WTC11 (cell line): ENCODE measurements around the gene CBX1. TPM values are rescaled to one million over a fixed set of nuclear protein-coding genes. Genes with fewer than 3 reads are reported as not detected.
A peak's percentile ranks its signal among the peaks of the same experiment; 100 is the strongest.

Experiments
- CREB1 ChIP-seq: sonication (generic); formaldehyde crosslinking; IDR thresholded peaks from 2 replicates; pipeline ENCODE4 v1.8.0; 2023; ENCODE audit warnings: mild to moderate bottlenecking, missing genetic modification reagents
- FOXJ3 ChIP-seq: sonication (generic); formaldehyde crosslinking; IDR thresholded peaks from 2 replicates; pipeline ENCODE4 v1.9.0; 2021; ENCODE audit warnings: missing genetic modification reagents, mild to moderate bottlenecking, borderline replicate concordance
- FOXP1 ChIP-seq: sonication (generic); formaldehyde crosslinking; IDR thresholded peaks from 2 replicates; pipeline ENCODE4 v1.8.0; 2022; ENCODE audit warnings: missing genetic modification reagents, mild to moderate bottlenecking, moderate library complexity, borderline replicate concordance
- HMGA2 ChIP-seq: fragments of 250-450 bp; sonication (Bioruptor Pico); IDR thresholded peaks from 2 replicates; pipeline ENCODE4 v1.4.0; 2021; ENCODE audit warnings: mild to moderate bottlenecking, moderate library complexity
- JAZF1 ChIP-seq: fragments of 250-450 bp; sonication (Bioruptor Pico); IDR thresholded peaks from 2 replicates; pipeline ENCODE4 v1.9.0; 2021; ENCODE audit warnings: moderate library complexity, mild to moderate bottlenecking, inconsistent platforms
- JUN ChIP-seq: sonication (generic); formaldehyde crosslinking; IDR thresholded peaks from 2 replicates; pipeline ENCODE4 v1.8.0; 2023; ENCODE audit warnings: mild to moderate bottlenecking, missing genetic modification reagents
- NFE2L1 ChIP-seq: sonication (generic); formaldehyde crosslinking; IDR thresholded peaks from 2 replicates; pipeline ENCODE4 v1.8.1; 2023; ENCODE audit warnings: missing genetic modification reagents
- NFYB ChIP-seq: sonication (generic); formaldehyde crosslinking; conservative IDR thresholded peaks from 2 replicates; pipeline ENCODE4 v1.8.0; 2022; ENCODE audit warnings: low read depth, missing genetic modification reagents
- PRRX2 ChIP-seq: fragments of 250-450 bp; sonication (Bioruptor Pico); IDR thresholded peaks from 2 replicates; pipeline ENCODE4 v1.8.0; 2021; ENCODE audit warnings: mild to moderate bottlenecking
- RORB ChIP-seq: fragments of 250-450 bp; sonication (Bioruptor Pico); IDR thresholded peaks from 2 replicates; pipeline ENCODE4 v1.9.0; 2021; ENCODE audit warnings: mild to moderate bottlenecking
- SMAD4 ChIP-seq: sonication (generic); formaldehyde crosslinking; IDR thresholded peaks from 2 replicates; pipeline ENCODE4 v1.8.0; 2022; ENCODE audit warnings: mild to moderate bottlenecking, missing genetic modification reagents
- TEAD1 ChIP-seq: sonication (generic); formaldehyde crosslinking; IDR thresholded peaks from 2 replicates; pipeline ENCODE4 v1.8.0; 2022; ENCODE audit warnings: mild to moderate bottlenecking, missing genetic modification reagents
- TEAD4 ChIP-seq: sonication (generic); formaldehyde crosslinking; IDR thresholded peaks from 2 replicates; pipeline ENCODE4 v1.8.0; 2022; ENCODE audit warnings: mild to moderate bottlenecking, missing genetic modification reagents
- ZNF121 ChIP-seq: sonication (generic); formaldehyde crosslinking; IDR thresholded peaks from 2 replicates; pipeline ENCODE4 v1.8.0; 2023; ENCODE audit warnings: missing genetic modification reagents
- ZNF671 ChIP-seq: fragments of 250-450 bp; sonication (Bioruptor Pico); IDR thresholded peaks from 2 replicates; pipeline ENCODE4 v1.8.0; 2021; ENCODE audit warnings: mild to moderate bottlenecking
- total RNA-seq: library from RNA; stranded (reverse); gene quantifications from 3 replicates; pipeline ENCODE4 v1.2.3, GENCODE V29; 2021
- TF ChIP-seq, protein P1 (sequence below): fragments of 250-450 bp; sonication (Bioruptor Pico); IDR thresholded peaks from 2 replicates; pipeline ENCODE4 v1.8.0; 2021; ENCODE audit warnings: mild to moderate bottlenecking
- TF ChIP-seq, protein P2 (sequence below): sonication (generic); formaldehyde crosslinking; IDR thresholded peaks from 2 replicates; pipeline ENCODE4 v1.8.1; 2022; ENCODE audit warnings: mild to moderate bottlenecking, moderate library complexity, missing genetic modification reagents
- TF ChIP-seq, protein P3 (sequence below): sonication (generic); formaldehyde crosslinking; IDR thresholded peaks from 2 replicates; pipeline ENCODE4 v1.8.0; 2022; ENCODE audit warnings: mild to moderate bottlenecking, missing genetic modification reagents
- TF ChIP-seq, protein P4 (sequence below): sonication (generic); formaldehyde crosslinking; IDR thresholded peaks from 2 replicates; pipeline ENCODE4 v1.8.0; 2022; ENCODE audit warnings: mild to moderate bottlenecking, missing genetic modification reagents
- TF ChIP-seq, protein P5 (sequence below): sonication (generic); formaldehyde crosslinking; IDR thresholded peaks from 2 replicates; pipeline ENCODE4 v1.8.0; 2022; ENCODE audit warnings: mild to moderate bottlenecking, missing genetic modification reagents
- TF ChIP-seq, protein P6 (sequence below): sonication (generic); formaldehyde crosslinking; IDR thresholded peaks from 2 replicates; pipeline ENCODE4 v1.8.0; 2022; ENCODE audit warnings: mild to moderate bottlenecking, missing genetic modification reagents
- TF ChIP-seq, protein P7 (sequence below): sonication (generic); formaldehyde crosslinking; IDR thresholded peaks from 2 replicates; pipeline ENCODE4 v1.8.1; 2023; ENCODE audit warnings: mild to moderate bottlenecking, missing genetic modification reagents, moderate library complexity
- TF ChIP-seq, protein P8 (sequence below): sonication (generic); formaldehyde crosslinking; IDR thresholded peaks from 2 replicates; pipeline ENCODE4 v1.8.0; 2022; ENCODE audit warnings: missing genetic modification reagents
- TF ChIP-seq, protein P9 (sequence below): sonication (generic); formaldehyde crosslinking; IDR thresholded peaks from 2 replicates; pipeline ENCODE4 v1.8.0; 2023; ENCODE audit warnings: missing genetic modification reagents, mild to moderate bottlenecking, borderline replicate concordance

The CBX1 gene
- total RNA-seq, 1 experiment from 2014 or later: 162 TPM

DNA sequence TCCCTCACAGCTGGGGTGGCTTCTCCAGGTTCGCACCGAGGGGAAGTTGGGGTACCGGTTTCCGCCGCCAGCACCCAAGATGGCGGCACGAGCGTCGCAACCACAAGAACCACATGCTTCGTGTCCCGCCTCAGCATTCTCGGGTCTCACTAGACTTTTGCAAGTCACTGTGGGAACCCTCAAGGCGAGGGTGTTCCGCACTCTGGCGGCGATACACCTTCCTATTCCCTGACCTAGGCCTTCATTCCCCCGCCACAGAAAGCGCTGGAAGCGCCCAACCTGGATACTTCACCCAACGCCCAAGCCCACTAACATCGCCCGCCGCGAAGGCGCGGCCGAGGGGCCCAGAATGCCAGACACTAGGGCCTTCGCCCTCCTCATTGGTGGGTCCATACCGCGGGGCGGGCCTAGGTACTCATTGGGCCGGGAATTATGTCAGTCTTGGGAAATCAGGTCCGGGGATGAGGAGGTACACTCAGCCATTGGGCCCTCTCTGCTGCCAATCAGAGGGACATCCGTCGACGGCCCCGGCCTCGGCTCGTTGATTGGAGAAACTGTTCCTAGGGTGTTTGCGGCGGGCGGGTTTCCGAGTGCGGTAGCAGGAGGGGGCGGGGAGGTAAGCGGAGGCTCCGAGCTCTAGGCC, 53.4 kb downstream of the CBX1 start, which contains the start of gene NFE2L1 (continued):
- TF ChIP-seq, protein P1, sequence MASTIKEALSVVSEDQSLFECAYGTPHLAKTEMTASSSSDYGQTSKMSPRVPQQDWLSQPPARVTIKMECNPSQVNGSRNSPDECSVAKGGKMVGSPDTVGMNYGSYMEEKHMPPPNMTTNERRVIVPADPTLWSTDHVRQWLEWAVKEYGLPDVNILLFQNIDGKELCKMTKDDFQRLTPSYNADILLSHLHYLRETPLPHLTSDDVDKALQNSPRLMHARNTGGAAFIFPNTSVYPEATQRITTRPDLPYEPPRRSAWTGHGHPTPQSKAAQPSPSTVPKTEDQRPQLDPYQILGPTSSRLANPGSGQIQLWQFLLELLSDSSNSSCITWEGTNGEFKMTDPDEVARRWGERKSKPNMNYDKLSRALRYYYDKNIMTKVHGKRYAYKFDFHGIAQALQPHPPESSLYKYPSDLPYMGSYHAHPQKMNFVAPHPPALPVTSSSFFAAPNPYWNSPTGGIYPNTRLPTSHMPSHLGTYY (CRISPR knock-in tag): 0 out of 2 replicates have a peak, but pooled peaks have one; percentile 10
- TF ChIP-seq, protein P2, sequence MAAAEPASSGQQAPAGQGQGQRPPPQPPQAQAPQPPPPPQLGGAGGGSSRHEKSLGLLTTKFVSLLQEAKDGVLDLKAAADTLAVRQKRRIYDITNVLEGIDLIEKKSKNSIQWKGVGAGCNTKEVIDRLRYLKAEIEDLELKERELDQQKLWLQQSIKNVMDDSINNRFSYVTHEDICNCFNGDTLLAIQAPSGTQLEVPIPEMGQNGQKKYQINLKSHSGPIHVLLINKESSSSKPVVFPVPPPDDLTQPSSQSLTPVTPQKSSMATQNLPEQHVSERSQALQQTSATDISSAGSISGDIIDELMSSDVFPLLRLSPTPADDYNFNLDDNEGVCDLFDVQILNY (CRISPR knock-in tag): peak; percentile 77; the same call in 1 of the 2 replicates
- TF ChIP-seq RORB (CRISPR knock-in tag) (no peak), FOXJ3 (CRISPR knock-in tag) (no peak), HMGA2 (CRISPR knock-in tag) (0 out of 2 replicates have a peak, but pooled peaks have one; percentile 21), NFYB (CRISPR knock-in tag) (peak; percentile 97), FOXP1 (peak; percentile 90), ZNF671 (CRISPR knock-in tag) (no peak), NFE2L1 (CRISPR knock-in tag) (peak; percentile 93), TEAD4 (CRISPR knock-in tag) (0 out of 2 replicates have a peak, but pooled peaks have one; percentile 50), ZNF121 (CRISPR knock-in tag) (0 out of 2 replicates have a peak, but pooled peaks have one; percentile 63), CREB1 (CRISPR knock-in tag) (peak; percentile 71; the same call in 1 of the 2 replicates), JUN (peak; percentile 83; the same call in 1 of the 2 replicates), JAZF1 (CRISPR knock-in tag) (no peak), SMAD4 (CRISPR knock-in tag) (peak; percentile 37; the same call in 1 of the 2 replicates), PRRX2 (no peak), TEAD1 (peak; percentile 62; the same call in 1 of the 2 replicates)
- TF ChIP-seq, protein P3, sequence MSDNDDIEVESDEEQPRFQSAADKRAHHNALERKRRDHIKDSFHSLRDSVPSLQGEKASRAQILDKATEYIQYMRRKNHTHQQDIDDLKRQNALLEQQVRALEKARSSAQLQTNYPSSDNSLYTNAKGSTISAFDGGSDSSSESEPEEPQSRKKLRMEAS (CRISPR knock-in tag): peak; percentile 97
- TF ChIP-seq, protein P4, sequence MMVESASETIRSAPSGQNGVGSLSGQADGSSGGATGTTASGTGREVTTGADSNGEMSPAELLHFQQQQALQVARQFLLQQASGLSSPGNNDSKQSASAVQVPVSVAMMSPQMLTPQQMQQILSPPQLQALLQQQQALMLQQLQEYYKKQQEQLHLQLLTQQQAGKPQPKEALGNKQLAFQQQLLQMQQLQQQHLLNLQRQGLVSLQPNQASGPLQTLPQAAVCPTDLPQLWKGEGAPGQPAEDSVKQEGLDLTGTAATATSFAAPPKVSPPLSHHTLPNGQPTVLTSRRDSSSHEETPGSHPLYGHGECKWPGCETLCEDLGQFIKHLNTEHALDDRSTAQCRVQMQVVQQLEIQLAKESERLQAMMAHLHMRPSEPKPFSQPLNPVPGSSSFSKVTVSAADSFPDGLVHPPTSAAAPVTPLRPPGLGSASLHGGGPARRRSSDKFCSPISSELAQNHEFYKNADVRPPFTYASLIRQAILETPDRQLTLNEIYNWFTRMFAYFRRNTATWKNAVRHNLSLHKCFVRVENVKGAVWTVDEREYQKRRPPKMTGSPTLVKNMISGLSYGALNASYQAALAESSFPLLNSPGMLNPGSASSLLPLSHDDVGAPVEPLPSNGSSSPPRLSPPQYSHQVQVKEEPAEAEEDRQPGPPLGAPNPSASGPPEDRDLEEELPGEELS (CRISPR knock-in tag): peak; percentile 88
- TF ChIP-seq, protein P5, sequence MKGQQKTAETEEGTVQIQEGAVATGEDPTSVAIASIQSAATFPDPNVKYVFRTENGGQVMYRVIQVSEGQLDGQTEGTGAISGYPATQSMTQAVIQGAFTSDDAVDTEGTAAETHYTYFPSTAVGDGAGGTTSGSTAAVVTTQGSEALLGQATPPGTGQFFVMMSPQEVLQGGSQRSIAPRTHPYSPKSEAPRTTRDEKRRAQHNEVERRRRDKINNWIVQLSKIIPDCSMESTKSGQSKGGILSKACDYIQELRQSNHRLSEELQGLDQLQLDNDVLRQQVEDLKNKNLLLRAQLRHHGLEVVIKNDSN: peak; percentile 86
- TF ChIP-seq, protein P6, sequence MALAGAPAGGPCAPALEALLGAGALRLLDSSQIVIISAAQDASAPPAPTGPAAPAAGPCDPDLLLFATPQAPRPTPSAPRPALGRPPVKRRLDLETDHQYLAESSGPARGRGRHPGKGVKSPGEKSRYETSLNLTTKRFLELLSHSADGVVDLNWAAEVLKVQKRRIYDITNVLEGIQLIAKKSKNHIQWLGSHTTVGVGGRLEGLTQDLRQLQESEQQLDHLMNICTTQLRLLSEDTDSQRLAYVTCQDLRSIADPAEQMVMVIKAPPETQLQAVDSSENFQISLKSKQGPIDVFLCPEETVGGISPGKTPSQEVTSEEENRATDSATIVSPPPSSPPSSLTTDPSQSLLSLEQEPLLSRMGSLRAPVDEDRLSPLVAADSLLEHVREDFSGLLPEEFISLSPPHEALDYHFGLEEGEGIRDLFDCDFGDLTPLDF (CRISPR knock-in tag): 0 out of 2 replicates have a peak, but pooled peaks have one; percentile 67
- TF ChIP-seq, protein P7, sequence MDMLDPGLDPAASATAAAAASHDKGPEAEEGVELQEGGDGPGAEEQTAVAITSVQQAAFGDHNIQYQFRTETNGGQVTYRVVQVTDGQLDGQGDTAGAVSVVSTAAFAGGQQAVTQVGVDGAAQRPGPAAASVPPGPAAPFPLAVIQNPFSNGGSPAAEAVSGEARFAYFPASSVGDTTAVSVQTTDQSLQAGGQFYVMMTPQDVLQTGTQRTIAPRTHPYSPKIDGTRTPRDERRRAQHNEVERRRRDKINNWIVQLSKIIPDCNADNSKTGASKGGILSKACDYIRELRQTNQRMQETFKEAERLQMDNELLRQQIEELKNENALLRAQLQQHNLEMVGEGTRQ (CRISPR knock-in tag): peak; percentile 86
- TF ChIP-seq, protein P8, sequence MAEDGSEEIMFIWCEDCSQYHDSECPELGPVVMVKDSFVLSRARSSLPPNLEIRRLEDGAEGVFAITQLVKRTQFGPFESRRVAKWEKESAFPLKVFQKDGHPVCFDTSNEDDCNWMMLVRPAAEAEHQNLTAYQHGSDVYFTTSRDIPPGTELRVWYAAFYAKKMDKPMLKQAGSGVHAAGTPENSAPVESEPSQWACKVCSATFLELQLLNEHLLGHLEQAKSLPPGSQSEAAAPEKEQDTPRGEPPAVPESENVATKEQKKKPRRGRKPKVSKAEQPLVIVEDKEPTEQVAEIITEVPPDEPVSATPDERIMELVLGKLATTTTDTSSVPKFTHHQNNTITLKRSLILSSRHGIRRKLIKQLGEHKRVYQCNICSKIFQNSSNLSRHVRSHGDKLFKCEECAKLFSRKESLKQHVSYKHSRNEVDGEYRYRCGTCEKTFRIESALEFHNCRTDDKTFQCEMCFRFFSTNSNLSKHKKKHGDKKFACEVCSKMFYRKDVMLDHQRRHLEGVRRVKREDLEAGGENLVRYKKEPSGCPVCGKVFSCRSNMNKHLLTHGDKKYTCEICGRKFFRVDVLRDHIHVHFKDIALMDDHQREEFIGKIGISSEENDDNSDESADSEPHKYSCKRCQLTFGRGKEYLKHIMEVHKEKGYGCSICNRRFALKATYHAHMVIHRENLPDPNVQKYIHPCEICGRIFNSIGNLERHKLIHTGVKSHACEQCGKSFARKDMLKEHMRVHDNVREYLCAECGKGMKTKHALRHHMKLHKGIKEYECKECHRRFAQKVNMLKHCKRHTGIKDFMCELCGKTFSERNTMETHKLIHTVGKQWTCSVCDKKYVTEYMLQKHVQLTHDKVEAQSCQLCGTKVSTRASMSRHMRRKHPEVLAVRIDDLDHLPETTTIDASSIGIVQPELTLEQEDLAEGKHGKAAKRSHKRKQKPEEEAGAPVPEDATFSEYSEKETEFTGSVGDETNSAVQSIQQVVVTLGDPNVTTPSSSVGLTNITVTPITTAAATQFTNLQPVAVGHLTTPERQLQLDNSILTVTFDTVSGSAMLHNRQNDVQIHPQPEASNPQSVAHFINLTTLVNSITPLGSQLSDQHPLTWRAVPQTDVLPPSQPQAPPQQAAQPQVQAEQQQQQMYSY (CRISPR knock-in tag): no peak
- TF ChIP-seq, protein P9, sequence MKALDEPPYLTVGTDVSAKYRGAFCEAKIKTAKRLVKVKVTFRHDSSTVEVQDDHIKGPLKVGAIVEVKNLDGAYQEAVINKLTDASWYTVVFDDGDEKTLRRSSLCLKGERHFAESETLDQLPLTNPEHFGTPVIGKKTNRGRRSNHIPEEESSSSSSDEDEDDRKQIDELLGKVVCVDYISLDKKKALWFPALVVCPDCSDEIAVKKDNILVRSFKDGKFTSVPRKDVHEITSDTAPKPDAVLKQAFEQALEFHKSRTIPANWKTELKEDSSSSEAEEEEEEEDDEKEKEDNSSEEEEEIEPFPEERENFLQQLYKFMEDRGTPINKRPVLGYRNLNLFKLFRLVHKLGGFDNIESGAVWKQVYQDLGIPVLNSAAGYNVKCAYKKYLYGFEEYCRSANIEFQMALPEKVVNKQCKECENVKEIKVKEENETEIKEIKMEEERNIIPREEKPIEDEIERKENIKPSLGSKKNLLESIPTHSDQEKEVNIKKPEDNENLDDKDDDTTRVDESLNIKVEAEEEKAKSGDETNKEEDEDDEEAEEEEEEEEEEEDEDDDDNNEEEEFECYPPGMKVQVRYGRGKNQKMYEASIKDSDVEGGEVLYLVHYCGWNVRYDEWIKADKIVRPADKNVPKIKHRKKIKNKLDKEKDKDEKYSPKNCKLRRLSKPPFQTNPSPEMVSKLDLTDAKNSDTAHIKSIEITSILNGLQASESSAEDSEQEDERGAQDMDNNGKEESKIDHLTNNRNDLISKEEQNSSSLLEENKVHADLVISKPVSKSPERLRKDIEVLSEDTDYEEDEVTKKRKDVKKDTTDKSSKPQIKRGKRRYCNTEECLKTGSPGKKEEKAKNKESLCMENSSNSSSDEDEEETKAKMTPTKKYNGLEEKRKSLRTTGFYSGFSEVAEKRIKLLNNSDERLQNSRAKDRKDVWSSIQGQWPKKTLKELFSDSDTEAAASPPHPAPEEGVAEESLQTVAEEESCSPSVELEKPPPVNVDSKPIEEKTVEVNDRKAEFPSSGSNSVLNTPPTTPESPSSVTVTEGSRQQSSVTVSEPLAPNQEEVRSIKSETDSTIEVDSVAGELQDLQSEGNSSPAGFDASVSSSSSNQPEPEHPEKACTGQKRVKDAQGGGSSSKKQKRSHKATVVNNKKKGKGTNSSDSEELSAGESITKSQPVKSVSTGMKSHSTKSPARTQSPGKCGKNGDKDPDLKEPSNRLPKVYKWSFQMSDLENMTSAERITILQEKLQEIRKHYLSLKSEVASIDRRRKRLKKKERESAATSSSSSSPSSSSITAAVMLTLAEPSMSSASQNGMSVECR (CRISPR knock-in tag): peak; percentile 91
